Chondrocyte (in vitro differentiated cells): ENCODE results near the gene ATP8A1. TPM values are rescaled to one million over a fixed set of nuclear protein-coding genes. Genes with fewer than 3 reads are reported as not detected.
"Not testable (repeated sequence)": the region's sequence is repeated elsewhere in the genome, so short reads cannot be mapped to it uniquely, and the experiment has no call there.

Source experiments
- DNase-seq: peaks from one replicate; pipeline ENCODE4 v3.0.0; 2021; ENCODE audit warnings: mixed read lengths, low spot score
- H3K27ac Mint-ChIP-seq: one replicate; pipeline ENCODE4 v1.8.0; 2021; ENCODE audit warnings: mild to moderate bottlenecking, moderate library complexity, mixed read lengths; ENCODE audit not compliant: unreplicated experiment
- H3K27me3 Mint-ChIP-seq: 2 replicates; pipeline ENCODE4 v1.8.0; 2021; ENCODE audit warnings: low read depth, mixed read lengths
- H3K36me3 Mint-ChIP-seq: 2 replicates; pipeline ENCODE4 v1.8.0; 2021; ENCODE audit warnings: low read depth, mixed read lengths
- H3K4me1 Mint-ChIP-seq: 2 replicates; pipeline ENCODE4 v1.8.0; 2021; ENCODE audit warnings: low read depth, mild to moderate bottlenecking, mixed read lengths
- H3K4me3 Mint-ChIP-seq: one replicate; pipeline ENCODE4 v1.8.0; 2021; ENCODE audit warnings: mild to moderate bottlenecking, moderate library complexity, mixed read lengths; ENCODE audit not compliant: unreplicated experiment
- H3K9me3 Mint-ChIP-seq: 2 replicates; pipeline ENCODE4 v1.8.0; 2021; ENCODE audit warnings: low read depth, mixed read lengths
- CTCF ChIP-seq: fragments of 200-600 bp; sonication (generic); IDR thresholded peaks from 2 replicates; pipeline ENCODE4 v1.5.0; 2021; ENCODE audit warnings: antibody characterized with exemption, mild to moderate bottlenecking, moderate library complexity
- long read RNA-seq: library from polyadenylated mRNA; stranded (forward); transcript quantifications from one replicate; pipeline ENCODE4 v2.0.0, GENCODE V29; 2021
- total RNA-seq: library from RNA; stranded (reverse); gene quantifications from 3 replicates; pipeline ENCODE4 v1.2.1, GENCODE V29; 2021

ATP8A1 gene
- 0.25 to 0.97 TPM (median 0.26 TPM) in 3 replicates for total RNA-seq
- long read RNA-seq, result 0 reads

- H3K27ac Mint-ChIP-seq, result peak within 1 kb of the TSS; percentile 99
Measured at GRCh38 chr4:42656944-42657792, at the start of gene ATP8A1. ATP8A1 (minus strand) TSS chr4:42657105; CDS start chr4:42656873, 232 bp downstream.

GRCh38 chr4:42706086-42706485 is 49.2 kb upstream of the ATP8A1 start:
- Mint-ChIP-seq H3K4me3 (no peak overlapping the region), H3K36me3 (no peaks in the 10 kb centered on the region), H3K4me1 (no peaks in the 10 kb centered on the region), H3K27me3 (no peaks in the 10 kb centered on the region), H3K9me3 (no peaks in the 10 kb centered on the region), H3K27ac (no peak overlapping the region)
- TF ChIP-seq CTCF, result no peak
- DNase-seq, result no peak

More at GRCh38 chr4:42656944-42657792, at the start of gene ATP8A1:
- Mint-ChIP-seq H3K36me3 (peaks cover 2% of the 10 kb centered on the region), H3K4me3 (peak within 1 kb of the TSS; percentile 97), H3K9me3 (no peaks in the 10 kb centered on the region), H3K27me3 (peaks cover 16% of the 10 kb centered on the region), H3K4me1 (peaks cover 18% of the 10 kb centered on the region)
- TF ChIP-seq CTCF, result peak; percentile 41
- peak; percentile 96 for DNase-seq

GRCh38 chr4:42703813-42704212 is 46.9 kb upstream of the ATP8A1 start:
- Mint-ChIP-seq H3K4me1 (no peaks in the 10 kb centered on the region), H3K27me3 (peaks cover 1% of the 10 kb centered on the region), H3K4me3 (no peak overlapping the region), H3K36me3 (no peaks in the 10 kb centered on the region), H3K27ac (no peak overlapping the region), H3K9me3 (peaks cover 1% of the 10 kb centered on the region)
- no peak for DNase-seq
- TF ChIP-seq CTCF, result no peak

GRCh38 chr4:42702895-42703294 is 46.0 kb upstream of the ATP8A1 start:
- TF ChIP-seq CTCF, result no peak
- no peak for DNase-seq
- H3K9me3 Mint-ChIP-seq, result peaks cover 5% of the 10 kb centered on the region
- no peaks in the 10 kb centered on the region for H3K36me3 Mint-ChIP-seq
- H3K27me3 Mint-ChIP-seq, result peaks cover 2% of the 10 kb centered on the region
- no peak overlapping the region for H3K4me3 Mint-ChIP-seq
- no peak overlapping the region for H3K27ac Mint-ChIP-seq
- no peaks in the 10 kb centered on the region for H3K4me1 Mint-ChIP-seq

- H3K27me3 Mint-ChIP-seq, DNase-seq, H3K4me1 Mint-ChIP-seq, H3K9me3 Mint-ChIP-seq, H3K4me3 Mint-ChIP-seq, H3K27ac Mint-ChIP-seq, H3K36me3 Mint-ChIP-seq: not testable (repeated sequence)
Measured at GRCh38 chr4:42701780-42702179, 44.9 kb upstream of the ATP8A1 start.
